Measurements from ENCODE around the gene OGG1.

Gene OGG1

GRCh38 chr3:9749645-9750555, at the start of gene OGG1:
OGG1 (plus strand) TSS chr3:9749952; CDS start chr3:9750287, 335 bp downstream.
- DNase-seq, result peak; percentile 92

- DNase-seq, result no peak
These were observed 49.2 kb upstream of the OGG1 start for GRCh38 chr3:9700536-9700935.

DNA sequence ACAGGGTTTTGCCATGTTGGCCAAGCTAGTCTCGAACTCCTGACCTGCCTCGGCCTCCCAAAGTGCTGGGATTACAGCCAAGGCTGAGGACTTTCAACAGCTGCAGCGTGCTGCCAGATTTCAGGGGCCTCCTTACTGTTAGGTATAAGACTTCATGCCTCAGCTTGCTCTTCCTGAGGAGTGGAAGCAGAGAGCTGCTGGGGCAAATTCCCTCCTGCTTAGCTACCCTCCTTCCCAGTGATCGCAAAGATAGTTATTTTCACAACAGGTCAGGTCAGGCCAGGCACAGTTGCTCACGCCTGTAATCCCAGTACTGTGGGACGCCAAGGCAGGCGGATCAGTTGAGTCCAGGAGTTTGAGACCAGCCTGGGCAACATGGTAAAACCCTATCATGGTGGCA, 48.7 kb upstream of the OGG1 start:
- DNase-seq, result no peak

DNA sequence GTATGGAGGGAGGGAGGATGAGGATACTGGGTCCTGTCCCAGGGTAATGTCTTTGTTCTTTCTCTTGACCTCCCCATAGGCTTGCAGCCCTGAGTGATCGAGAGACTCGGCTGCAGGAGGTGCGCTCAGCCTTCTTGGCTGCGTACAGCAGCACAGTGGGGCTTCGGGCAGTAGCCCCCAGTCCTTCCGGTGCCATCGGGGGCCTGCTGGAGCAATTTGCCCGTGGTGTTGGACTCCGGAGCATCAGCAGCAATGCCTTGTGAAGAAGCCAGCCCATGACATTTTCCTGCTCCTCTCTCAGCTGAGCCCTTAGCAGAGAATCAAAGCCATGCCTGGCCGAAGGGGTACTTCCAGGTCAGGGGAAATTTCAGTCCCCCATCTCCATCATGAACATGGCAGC, 48.0 kb upstream of the OGG1 start:
- DNase-seq, result no peak

- DNase-seq, result no peak
These were observed 46.5 kb upstream of the OGG1 start for GRCh38 chr3:9703240-9703639.

DNA sequence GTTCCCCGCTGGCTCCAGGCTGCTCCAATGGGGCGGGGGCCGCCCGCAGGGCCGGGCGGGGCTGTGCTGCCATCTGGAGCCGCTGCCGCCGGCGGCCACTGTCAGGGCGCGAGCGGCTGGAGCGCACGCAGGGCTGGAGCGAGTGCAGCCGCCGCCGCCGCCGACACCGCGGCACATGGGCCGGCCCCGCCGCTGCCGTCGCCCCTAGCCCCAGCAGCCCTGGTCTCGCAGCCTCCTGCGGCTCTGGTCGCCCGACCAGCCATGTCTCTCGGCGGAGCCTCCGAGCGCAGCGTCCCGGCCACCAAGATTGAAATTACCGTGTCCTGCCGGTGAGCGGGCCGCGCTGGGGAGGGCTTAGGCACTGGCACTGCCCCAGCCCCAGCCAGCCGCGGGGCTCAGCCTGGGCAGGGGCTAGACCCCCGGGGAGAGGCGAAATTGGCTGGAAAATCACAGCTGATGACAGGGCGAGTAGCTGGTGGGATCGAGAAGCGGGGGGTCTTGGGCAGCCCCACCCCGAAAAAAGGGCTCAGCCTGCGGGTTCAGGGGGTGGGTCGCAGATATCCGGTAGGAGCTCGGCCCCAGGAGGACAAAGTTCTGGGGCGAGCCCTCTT, 45.9 kb upstream of the OGG1 start, which contains the start of gene CPNE9:
TSS of gene CPNE9 (plus strand) at position 98 of the 611 bp plus-strand sequence. CDS start at position 262, 164 bp downstream.
- no peak for DNase-seq

DNA sequence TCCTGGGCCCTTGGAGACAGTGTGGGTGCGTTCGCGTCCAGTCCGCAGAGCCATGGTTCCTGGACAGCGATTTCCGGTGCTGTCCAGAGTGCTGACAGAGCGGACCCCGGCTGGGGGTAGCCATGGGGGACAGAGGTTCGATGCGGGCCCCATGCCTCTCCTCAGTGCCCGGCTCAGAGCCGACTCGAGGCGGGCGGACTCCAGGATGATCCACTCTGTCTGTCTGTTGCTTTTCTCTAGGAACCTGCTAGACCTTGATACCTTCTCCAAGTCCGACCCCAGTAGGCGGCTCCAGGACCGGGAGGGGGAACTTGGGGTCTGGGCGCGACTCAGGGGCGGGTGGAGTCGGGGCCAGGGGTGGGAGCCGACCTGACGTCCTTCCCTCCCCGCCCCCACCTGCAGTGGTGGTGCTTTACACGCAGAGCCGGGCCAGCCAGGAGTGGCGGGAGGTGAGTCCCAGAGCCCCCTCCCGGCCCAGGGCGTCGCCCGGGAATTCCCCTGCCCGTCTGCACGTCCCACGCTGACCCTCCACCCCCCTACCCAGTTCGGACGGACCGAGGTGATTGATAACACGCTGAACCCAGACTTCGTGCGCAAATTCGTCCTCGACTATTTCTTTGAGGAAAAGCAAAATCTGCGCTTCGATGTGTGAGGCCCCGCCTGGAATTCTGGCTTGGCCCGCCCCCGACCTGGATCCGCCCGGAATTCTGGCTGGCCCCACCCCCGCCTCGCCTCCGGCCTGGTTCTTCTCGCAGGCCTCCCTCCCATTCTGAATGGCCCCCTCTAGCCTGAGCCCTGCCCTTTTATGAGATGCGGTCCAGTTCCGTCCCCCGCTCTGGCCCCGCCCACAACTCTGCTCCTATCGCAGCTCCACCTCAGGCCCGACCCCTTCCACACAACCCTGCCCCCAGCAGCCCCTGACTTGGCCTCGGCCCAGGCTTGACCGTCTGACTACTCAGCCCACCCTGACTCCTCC, 45.1 kb upstream of the OGG1 start:
- peak; percentile 43 for DNase-seq

- no peak for DNase-seq
These were observed 39.5 kb upstream of the OGG1 start for GRCh38 chr3:9710174-9710739.

- no peak for DNase-seq
These were observed 37.3 kb upstream of the OGG1 start for GRCh38 chr3:9712415-9712814.

DNA sequence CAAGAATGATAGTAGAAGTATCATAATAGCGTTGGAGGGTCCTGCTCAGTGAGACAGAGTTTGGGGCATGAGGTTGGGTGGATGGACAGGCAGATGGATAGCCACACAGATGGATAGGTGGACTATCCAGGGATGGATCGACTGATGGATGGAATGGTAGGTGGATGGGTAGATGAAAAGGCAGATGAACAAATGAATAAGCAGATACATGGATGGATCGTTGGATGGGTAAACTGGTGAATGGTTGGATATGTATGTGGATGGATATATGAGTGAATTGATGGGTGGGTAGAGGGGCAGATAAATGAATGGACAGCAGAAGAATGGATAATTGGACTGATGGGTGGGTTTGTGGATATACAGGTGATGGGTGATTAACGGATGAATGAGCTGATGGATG, 36.6 kb upstream of the OGG1 start:
- no peak for DNase-seq

GRCh38 chr3:9715136-9715535, 34.6 kb upstream of the OGG1 start:
- no peak for DNase-seq

DNA sequence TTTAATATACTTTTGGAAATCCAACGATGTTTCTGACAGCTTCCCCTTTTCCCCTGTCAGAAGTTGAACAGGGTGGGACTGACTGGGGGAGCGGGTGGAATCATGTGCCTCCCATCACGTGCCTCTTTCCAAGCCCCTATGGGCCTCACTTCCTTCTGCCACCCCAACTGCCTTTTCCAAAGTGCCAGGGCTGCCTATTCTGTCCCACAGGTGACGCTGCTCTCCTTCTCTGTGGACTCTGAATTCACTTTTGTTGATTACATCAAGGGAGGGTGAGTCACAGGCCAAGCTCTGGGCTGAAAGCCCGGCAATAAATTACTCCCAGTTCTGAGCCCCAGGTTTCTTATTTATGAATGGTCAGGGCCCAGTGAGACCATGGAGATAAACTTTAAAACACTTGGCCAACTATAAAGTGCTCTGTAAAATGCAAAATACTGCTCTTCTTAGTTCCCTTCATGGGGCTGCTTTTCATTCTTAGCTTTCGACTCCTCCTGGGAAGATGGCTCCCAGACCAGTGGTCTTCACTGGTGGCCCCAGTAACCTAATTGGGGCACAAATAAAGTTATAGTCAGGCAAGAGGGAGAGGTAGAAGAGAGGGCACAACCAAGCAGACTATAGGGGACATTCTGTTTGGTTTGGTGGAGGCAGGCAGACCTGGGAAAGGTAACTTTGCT, 33.9 kb upstream of the OGG1 start:
- DNase-seq, result no peak

DNA sequence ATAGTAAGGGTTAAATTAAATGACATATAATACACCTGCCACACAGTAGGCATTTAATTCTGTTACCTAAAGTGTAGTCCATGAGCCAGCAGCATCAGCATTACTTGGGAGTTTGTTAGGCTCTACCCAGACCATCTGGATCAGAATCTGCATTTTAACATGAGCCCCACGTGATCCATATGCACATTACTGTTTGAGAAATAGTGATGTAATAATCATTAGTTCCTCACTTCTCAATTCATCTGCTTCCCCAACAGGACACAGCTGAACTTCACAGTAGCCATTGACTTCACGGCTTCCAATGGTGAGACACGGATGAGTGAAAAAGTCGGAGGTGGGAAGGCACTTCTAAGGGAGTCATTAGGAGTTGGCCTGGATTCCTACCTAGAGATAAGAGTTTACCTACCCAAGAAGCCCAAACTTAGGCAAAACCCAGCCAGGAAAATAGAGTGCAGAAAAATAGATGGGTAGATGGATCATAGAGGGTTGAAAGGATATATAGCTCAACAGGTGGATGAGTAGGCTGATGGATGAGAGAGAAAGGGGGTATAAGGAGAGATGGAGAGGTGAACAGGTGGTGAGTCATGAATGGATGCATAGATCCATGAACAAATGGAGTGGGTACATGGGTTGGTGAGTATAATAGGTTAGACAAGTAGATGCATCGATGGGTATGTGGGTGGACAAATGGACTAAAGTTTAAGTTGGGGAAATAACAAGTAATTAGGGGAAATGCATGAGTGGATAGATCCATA, 32.8 kb upstream of the OGG1 start:
- no peak for DNase-seq

DNA sequence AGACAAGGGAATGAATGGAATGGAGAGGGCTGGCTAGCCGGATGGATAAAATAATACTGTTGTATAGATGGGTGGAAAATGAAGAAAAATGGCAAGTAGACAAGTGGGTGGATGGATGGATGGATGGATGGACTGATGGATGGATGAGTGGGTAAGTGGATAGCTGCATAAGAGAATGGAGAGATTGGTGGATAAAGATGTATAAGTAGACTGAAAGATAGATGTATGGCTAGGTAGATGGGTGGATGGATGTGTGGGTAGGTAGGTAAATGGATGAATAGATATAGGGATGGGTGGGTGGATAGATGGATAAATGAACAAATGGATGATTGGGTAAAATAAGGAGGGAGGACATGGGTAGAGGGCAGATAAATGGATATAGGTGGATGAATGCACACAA, 32.2 kb upstream of the OGG1 start:
- no peak for DNase-seq

GRCh38 chr3:9718118-9718517, 31.6 kb upstream of the OGG1 start:
- DNase-seq, result no peak

- no peak for DNase-seq
These were observed 28.6 kb upstream of the OGG1 start for GRCh38 chr3:9721015-9721699.

DNA sequence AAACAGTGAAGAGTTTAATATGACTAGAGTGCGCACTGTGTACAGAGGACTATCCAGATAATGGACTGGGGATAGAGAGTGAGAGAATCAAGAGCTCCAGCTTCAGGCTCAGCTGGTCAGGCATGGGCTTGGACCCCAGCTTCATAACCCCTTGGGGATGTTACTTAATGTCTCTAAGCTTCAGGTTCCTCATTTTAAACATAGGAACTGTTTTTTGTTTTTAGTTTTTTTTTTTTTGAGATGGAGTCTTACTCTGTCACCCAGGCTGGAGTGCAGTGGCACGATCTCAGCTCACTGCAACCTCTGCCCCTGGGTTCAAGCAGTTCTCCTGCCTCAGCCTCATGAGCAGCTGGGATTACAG, 28.1 kb upstream of the OGG1 start:
- DNase-seq, result no peak

GRCh38 chr3:9725775-9726515, 23.8 kb upstream of the OGG1 start:
- no peak for DNase-seq

DNA sequence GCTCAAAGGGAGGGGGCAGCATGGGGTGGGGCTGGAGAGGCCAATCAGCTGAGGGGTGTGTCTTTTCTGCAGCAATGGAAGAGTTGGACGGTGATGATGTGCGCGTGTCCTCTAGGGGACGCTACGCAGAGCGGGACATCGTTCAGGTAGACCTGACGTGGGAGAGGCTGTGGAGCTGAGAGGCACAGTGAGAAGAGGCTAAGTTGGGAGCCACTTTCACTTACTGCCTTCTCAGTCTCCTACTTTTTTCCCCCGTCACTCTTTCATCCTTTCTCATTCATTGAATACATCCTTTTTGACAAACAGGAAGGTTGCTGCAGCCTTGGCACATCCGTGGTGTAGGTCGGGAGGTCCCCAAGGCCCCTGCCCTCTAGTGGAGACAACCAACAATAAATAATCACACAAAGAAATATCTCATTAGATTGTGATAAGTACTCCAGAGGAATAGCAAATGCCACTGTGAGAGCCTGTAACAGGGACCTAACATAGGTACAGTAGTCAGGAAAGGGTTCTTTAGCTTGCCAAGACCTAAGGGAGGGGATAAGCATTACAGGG, 22.6 kb upstream of the OGG1 start:
- no peak for DNase-seq

DNA sequence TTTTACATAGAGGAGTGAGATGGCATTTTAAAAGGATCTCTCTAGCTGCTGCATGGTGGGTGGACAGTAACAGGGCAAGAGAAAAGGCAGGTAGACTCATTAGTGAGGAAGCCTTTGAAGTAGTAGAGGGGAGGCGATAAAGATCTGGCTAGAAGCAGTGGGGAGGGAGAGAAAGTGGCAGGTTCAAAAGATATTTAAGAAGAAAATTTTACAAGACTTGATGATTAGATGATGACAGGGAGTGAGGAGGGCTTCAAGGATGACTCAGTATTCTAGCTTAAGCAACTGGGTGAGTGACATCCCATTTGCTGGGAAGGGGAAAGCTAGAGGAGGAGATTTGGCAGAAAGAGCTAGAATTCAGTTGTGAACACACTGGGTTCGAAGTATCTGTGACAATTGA, 22.0 kb upstream of the OGG1 start:
- DNase-seq, result no peak
